ENCODE results near the gene KAZN. TPM values are rescaled to one million over a fixed set of nuclear protein-coding genes. Genes with fewer than 3 reads are reported as not detected.

The KAZN gene
- total RNA-seq, 2 experiments from 2014 or later: 0.22 to 0.55 TPM

- no peak overlapping the region for H3K27ac ChIP-seq (ENCODE audit: low read depth in 1 of 2, low read length in 2 of 2)
- H3K9me3 ChIP-seq (ENCODE audit: control insufficient read depth in 1 of 2, insufficient read depth in 1 of 2, low read length in 2 of 2): no peaks in the 10 kb centered on the region
- no peak overlapping the region for H3K4me3 ChIP-seq (ENCODE audit: low read length)
- peaks cover 37 to 47% of the 10 kb centered on the region in 2 experiments for H3K27me3 ChIP-seq (ENCODE audit: control insufficient read depth in 1 of 2, insufficient read depth in 2 of 2, low read length in 2 of 2)
- Mint-ChIP-seq H3K9me3 (no peaks in the 10 kb centered on the region), H3K4me3 (peak overlapping the region; percentile 82), H3K27me3 (peaks cover 52% of the 10 kb centered on the region), H3K4me1 (ENCODE audit: low read depth) (peaks cover 11% of the 10 kb centered on the region), H3K27ac (no peak overlapping the region), H3K36me3 (ENCODE audit: low read depth) (no peaks in the 10 kb centered on the region)
- POLR2A ChIA-PET: no interaction called here
- TF ChIP-seq CTCF (IDR thresholded peaks at IDR 0.05): no peak
- peak; percentile 55 for ATAC-seq (ENCODE audit: poor library complexity)
- H3K36me3 ChIP-seq (ENCODE audit: insufficient read depth, low read length): no peaks in the 10 kb centered on the region
- intact Hi-C loops (cut with DNase I, micrococcal nuclease): no loop called here
- CTCF ChIA-PET: no interaction called here
- DNase-seq: peak in 8 of 14 experiments; percentile 6 to 64 (median 32)
- peaks cover 6% of the 10 kb centered on the region for H3K4me1 ChIP-seq (ENCODE audit: insufficient read depth, low read length)
Measured at GRCh38 chr1:14923727-14924452, 325.4 kb downstream of the KAZN start.

- ATAC-seq (ENCODE audit: poor library complexity) (peak; percentile 17), DNase-seq (peak in 3 of 14 experiments; percentile 1 to 15 (median 4))
- Mint-ChIP-seq H3K4me1 (ENCODE audit: low read depth) (peaks cover 11% of the 10 kb centered on the region), H3K27ac (no peak overlapping the region), H3K27me3 (peaks cover 49% of the 10 kb centered on the region), H3K9me3 (no peaks in the 10 kb centered on the region), H3K4me3 (peak overlapping the region; percentile 21), H3K36me3 (ENCODE audit: low read depth) (no peaks in the 10 kb centered on the region)
- H3K4me1 ChIP-seq (ENCODE audit: insufficient read depth, low read length): peaks cover 6% of the 10 kb centered on the region
- no peaks in the 10 kb centered on the region for H3K9me3 ChIP-seq (ENCODE audit: control insufficient read depth in 1 of 2, insufficient read depth in 1 of 2, low read length in 2 of 2)
- H3K36me3 ChIP-seq (ENCODE audit: insufficient read depth, low read length): no peaks in the 10 kb centered on the region
- H3K4me3 ChIP-seq (ENCODE audit: low read length): no peak overlapping the region
- peaks cover 37 to 51% of the 10 kb centered on the region in 2 experiments for H3K27me3 ChIP-seq (ENCODE audit: control insufficient read depth in 1 of 2, insufficient read depth in 2 of 2, low read length in 2 of 2)
- no peak overlapping the region for H3K27ac ChIP-seq (ENCODE audit: low read depth in 1 of 2, low read length in 2 of 2)
- CTCF ChIA-PET: no interaction called here
- intact Hi-C loops (cut with DNase I, micrococcal nuclease): no loop called here
- no peak for TF ChIP-seq CTCF (IDR thresholded peaks at IDR 0.05)
- POLR2A ChIA-PET: no interaction called here
Measured at GRCh38 chr1:14924455-14925331, 326.2 kb downstream of the KAZN start.

- POLR2A ChIA-PET: no interaction called here
- Histone ChIP-seq H3K4me1 (ENCODE audit: insufficient read depth, low read length) (peaks cover 6% of the 10 kb centered on the region), H3K27ac (ENCODE audit: low read depth in 1 of 2, low read length in 2 of 2) (no peak overlapping the region), H3K9me3 (ENCODE audit: control insufficient read depth in 1 of 2, insufficient read depth in 1 of 2, low read length in 2 of 2) (peaks cover 0 to under 1% of the 10 kb centered on the region in 2 experiments), H3K36me3 (ENCODE audit: insufficient read depth, low read length) (no peaks in the 10 kb centered on the region), H3K27me3 (ENCODE audit: control insufficient read depth in 1 of 2, insufficient read depth in 2 of 2, low read length in 2 of 2) (peaks cover 37 to 51% of the 10 kb centered on the region in 2 experiments), H3K4me3 (ENCODE audit: low read length) (no peak overlapping the region)
- ATAC-seq (ENCODE audit: poor library complexity): no peak
- H3K27ac Mint-ChIP-seq: no peak overlapping the region
- no peak for TF ChIP-seq CTCF (IDR thresholded peaks at IDR 0.05)
- no peaks in the 10 kb centered on the region for H3K36me3 Mint-ChIP-seq (ENCODE audit: low read depth)
- CTCF ChIA-PET: no interaction called here
- peaks cover 46% of the 10 kb centered on the region for H3K27me3 Mint-ChIP-seq
- H3K4me1 Mint-ChIP-seq (ENCODE audit: low read depth): peaks cover 11% of the 10 kb centered on the region
- peak overlapping the region; percentile 21 for H3K4me3 Mint-ChIP-seq
- H3K9me3 Mint-ChIP-seq: no peaks in the 10 kb centered on the region
- intact Hi-C loops (cut with DNase I, micrococcal nuclease): no loop called here
- no peak for DNase-seq
Measured at GRCh38 chr1:14925336-14926136, 327.1 kb downstream of the KAZN start.

Data from CD4-positive, alpha-beta T cell (primary cell).